ENCODE data around the gene HOXA11. TPM values are rescaled to one million over a fixed set of nuclear protein-coding genes. Genes with fewer than 3 reads are reported as not detected.

The HOXA11 gene
- total RNA-seq, 1 donor from 2014 or later = 9.8 TPM

DNA sequence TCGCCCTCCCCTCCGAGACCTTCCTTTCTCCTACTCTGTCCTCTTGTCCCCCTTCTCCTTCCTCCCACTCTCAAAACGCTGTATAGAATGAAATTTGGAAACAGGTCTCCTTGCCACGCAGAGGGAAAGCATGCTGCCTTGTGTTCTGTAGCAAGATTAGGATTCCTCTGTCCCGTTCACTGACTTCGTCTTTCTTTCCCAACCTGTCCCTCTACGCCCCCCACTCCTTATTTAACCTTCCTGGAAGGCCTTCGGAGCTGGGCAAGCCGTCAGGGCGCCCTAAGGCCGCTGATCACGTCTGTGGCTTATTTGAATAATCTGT is 21.0 kb downstream of the HOXA11 start:
- intact Hi-C loops (cut with DNase I) = loop anchor here (10.0 kb wide), 1 partner anchor 1309 kb away; no protein-coding TSS in a partner anchor
- peaks cover 54% of the 10 kb centered on the region for H3K4me1 ChIP-seq
- peak overlapping the region; percentile 56 to 64 for H3K4me3 ChIP-seq
- TF ChIP-seq, protein P1, sequence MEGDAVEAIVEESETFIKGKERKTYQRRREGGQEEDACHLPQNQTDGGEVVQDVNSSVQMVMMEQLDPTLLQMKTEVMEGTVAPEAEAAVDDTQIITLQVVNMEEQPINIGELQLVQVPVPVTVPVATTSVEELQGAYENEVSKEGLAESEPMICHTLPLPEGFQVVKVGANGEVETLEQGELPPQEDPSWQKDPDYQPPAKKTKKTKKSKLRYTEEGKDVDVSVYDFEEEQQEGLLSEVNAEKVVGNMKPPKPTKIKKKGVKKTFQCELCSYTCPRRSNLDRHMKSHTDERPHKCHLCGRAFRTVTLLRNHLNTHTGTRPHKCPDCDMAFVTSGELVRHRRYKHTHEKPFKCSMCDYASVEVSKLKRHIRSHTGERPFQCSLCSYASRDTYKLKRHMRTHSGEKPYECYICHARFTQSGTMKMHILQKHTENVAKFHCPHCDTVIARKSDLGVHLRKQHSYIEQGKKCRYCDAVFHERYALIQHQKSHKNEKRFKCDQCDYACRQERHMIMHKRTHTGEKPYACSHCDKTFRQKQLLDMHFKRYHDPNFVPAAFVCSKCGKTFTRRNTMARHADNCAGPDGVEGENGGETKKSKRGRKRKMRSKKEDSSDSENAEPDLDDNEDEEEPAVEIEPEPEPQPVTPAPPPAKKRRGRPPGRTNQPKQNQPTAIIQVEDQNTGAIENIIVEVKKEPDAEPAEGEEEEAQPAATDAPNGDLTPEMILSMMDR (IDR thresholded peaks at IDR 0.05) = no peak
- TF ChIP-seq POLR2A (IDR thresholded peaks at IDR 0.05) (no peak), POLR2AphosphoS5 (IDR thresholded peaks at IDR 0.05; ENCODE audit: insufficient read depth in 1 of 2, low read depth in 1 of 2) (no peak)
- no peaks in the 10 kb centered on the region for H3K9me3 ChIP-seq
- H3K27ac ChIP-seq = peak overlapping the region; percentile 99
- DNase-seq (ENCODE audit: extremely low spot score in 2 of 2) = no peak
- H3K36me3 ChIP-seq = no peaks in the 10 kb centered on the region
- no peaks in the 10 kb centered on the region for H3K27me3 ChIP-seq

DNA sequence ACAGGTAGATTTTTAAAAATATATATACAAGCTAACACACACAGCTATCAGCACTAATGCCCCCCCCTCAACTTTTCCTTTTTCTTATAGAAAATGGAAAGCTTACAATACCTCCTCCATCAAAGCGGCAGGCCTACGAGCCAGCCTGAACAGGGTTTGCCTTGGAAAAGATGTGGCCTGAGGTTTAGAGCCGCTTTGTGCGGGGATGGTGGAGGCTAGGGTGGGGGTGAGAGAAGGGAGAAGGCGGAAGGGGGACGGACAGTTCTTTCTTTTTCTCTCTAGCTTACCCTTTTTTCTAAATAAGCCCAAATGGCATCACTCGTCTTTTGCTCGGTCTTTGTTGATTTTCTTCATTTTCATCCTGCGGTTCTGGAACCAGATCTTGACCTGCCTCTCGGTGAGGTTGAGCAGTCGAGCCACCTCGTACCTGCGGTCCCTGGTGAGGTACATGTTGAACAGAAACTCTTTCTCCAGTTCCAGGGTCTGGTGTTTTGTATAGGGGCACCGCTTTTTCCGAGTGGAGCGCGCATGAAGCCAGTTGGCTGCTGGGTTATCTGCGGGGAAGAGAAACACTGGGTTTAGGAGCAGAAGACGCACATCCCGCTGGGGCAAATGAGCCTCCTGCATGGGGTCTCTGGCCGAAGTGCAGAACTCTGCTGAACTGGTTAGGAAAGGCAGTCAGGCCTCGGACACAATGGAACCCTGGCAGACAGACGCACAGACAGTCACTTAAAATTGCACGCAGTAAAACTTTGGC is 21.6 kb downstream of the HOXA11 start:
- TF ChIP-seq POLR2AphosphoS5 (IDR thresholded peaks at IDR 0.05; ENCODE audit: insufficient read depth in 1 of 2, low read depth in 1 of 2) (no peak), POLR2A (IDR thresholded peaks at IDR 0.05) (no peak)
- TF ChIP-seq, protein P1 (IDR thresholded peaks at IDR 0.05) = no peak
- Histone ChIP-seq H3K27me3 (no peaks in the 10 kb centered on the region), H3K4me1 (peaks cover 51% of the 10 kb centered on the region), H3K4me3 (peak overlapping the region; percentile 56 to 64), H3K9me3 (no peaks in the 10 kb centered on the region), H3K36me3 (no peaks in the 10 kb centered on the region), H3K27ac (peak overlapping the region; percentile 99)
- no peak for DNase-seq (ENCODE audit: extremely low spot score in 2 of 2)
- intact Hi-C loops (cut with DNase I) = loop anchor here (10.0 kb wide), 1 partner anchor 1309 kb away; no protein-coding TSS in a partner anchor

DNA sequence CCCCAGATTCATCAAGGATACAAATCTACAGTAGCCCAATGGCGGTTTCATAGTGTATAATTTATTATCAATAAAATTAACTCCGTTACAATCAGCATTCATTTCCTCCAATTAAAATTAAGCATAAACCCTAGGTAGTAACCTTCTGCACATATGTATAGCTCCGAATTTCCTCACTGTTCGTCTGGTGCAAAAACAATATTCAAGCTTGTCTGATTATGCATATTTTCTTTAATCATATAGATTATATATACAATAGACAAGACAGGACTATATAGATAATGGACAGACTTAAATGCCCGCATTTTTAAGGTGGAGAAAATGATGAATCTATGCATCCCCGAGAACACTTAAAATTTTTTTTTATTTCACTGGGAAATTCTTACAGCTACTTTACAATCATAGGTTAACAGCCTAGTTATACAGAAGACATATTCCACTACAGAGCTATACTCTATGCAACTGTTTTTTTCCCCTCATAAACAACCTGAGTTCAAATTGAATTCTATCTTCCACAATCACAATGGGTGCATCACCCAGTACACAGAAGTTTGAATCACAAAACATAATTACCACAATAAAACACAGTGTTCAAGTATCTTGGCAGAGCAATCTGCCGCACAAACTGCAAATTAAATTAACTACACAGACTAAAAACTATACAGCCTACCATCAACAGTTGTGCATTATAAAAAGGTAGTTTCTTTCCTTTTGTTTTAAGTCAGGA is 22.3 kb downstream of the HOXA11 start:
- Histone ChIP-seq H3K4me3 (peak overlapping the region in 1 of 2 donors; percentile 64), H3K4me1 (peaks cover 43% of the 10 kb centered on the region), H3K36me3 (no peaks in the 10 kb centered on the region), H3K27me3 (no peaks in the 10 kb centered on the region), H3K27ac (peak overlapping the region; percentile 17), H3K9me3 (no peaks in the 10 kb centered on the region)
- intact Hi-C loops (cut with DNase I) = loop anchor here (10.0 kb wide), 1 partner anchor 1308 kb away; no protein-coding TSS in a partner anchor
- TF ChIP-seq POLR2A (IDR thresholded peaks at IDR 0.05) (no peak), POLR2AphosphoS5 (IDR thresholded peaks at IDR 0.05; ENCODE audit: insufficient read depth in 1 of 2, low read depth in 1 of 2) (no peak)
- TF ChIP-seq, protein P1 (IDR thresholded peaks at IDR 0.05) = no peak
- no peak for DNase-seq (ENCODE audit: extremely low spot score in 2 of 2)

DNA sequence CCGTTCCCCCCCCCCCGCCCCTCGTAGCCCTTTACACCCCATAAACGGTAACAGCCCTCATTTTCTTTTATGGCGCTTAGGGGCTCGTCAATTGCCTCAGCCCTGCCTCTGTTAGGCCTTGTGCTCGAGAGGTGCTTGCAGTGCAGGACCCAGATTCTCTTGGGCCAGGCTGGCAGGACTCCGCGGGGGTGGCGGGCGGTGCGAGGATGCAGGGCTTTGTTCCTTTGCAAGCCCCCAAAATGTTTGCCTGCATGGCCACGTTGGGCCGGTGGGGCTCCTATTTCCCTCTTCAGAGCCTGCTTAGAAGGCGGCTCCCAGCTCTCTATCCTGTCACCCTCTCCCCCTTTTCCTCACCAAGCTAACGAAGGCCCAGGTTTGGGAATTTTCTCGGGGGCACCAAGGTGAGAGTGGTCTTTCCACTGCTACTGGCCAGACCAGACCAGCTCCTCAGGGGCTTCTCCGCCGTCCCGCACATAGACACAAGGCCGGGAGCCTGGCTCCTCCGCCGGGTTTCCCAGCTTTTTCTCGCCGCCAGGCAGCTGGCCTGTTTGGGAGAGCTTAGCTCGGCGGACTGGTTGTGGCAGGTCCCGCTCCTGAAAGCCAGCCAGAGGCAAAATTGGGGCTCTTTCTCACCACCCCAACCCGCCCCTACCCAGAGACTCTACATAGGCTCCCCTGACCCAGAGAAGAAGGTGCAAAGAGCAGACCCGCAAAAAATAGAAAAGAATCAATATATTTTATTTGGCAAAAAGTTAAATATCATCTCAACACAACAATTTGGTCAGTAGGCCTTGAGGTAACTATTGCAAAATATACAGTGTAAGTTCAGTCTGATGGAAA is 23.1 kb downstream of the HOXA11 start:
- peaks cover 41% of the 10 kb centered on the region for H3K4me1 ChIP-seq
- H3K4me3 ChIP-seq = peak overlapping the region; percentile 55 to 64
- no peaks in the 10 kb centered on the region for H3K9me3 ChIP-seq
- no peaks in the 10 kb centered on the region for H3K36me3 ChIP-seq
- H3K27me3 ChIP-seq = no peaks in the 10 kb centered on the region
- H3K27ac ChIP-seq = peak overlapping the region; percentile 17
- intact Hi-C loops (cut with DNase I) = loop anchor here (10.0 kb wide), 1 partner anchor 1307 kb away; no protein-coding TSS in a partner anchor
- DNase-seq (ENCODE audit: extremely low spot score in 2 of 2) = no peak
- no peak for TF ChIP-seq POLR2AphosphoS5 (IDR thresholded peaks at IDR 0.05; ENCODE audit: insufficient read depth in 1 of 2, low read depth in 1 of 2)
- TF ChIP-seq POLR2A (IDR thresholded peaks at IDR 0.05) = no peak
- TF ChIP-seq, protein P1 (IDR thresholded peaks at IDR 0.05) = no peak

All from vagina (tissue), 2 donors.